ENCODE results near the gene CWC27.

DNA sequence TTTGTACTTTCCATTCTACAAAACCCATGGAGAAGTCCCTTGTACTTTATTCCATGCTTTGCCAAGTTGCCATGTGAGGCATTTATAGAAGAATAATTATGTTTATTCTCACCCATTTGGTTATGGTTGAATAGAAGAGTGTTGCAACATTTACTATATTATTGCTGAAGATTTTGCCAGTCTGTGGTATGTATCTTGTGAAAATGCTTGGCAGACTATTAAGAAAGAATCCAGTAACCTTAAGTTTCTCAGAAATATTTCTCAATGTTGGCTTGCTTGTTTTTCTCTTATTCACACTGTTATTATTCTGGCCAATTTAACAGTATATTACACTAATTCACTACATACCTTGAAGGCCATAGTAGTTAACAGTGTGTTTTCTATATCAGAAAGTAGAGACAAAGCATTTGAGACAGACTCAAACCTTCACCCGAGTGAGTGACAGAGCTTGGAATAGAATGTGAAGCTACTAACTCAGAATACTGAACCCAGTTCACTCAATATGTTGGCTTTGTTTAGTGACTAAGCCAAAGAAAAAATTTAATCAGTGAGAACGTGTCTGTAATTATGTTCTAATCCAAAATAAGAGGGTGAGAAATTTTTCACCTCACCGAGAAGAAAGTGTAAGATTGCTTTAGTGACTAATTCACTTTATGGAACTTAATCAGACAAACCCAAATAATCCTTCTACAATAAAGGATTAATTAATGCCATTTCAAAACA, 184.4 kb downstream of the CWC27 start:
- TF ChIP-seq CTCF (IDR thresholded peaks at IDR 0.05), result no peak
- no peak for TF ChIP-seq POLR2A (IDR thresholded peaks at IDR 0.05; ENCODE audit: low read depth)
- TF ChIP-seq EP300 (IDR thresholded peaks at IDR 0.05), result no peak

All from esophagus muscularis mucosa (tissue), 4 donors.